Measurements from ENCODE around the gene RAB11A. TPM values are rescaled to one million over a fixed set of nuclear protein-coding genes. Genes with fewer than 3 reads are reported as not detected.

RAB11A gene
- total and polyA plus RNA-seq, 12 donors = 45.7 to 705 (median 348) TPM

Small RNAs within 50 kb of the gene (small RNA-seq; reads per million reads assigned to genes)
- gene RF00026 = 0 reads per million in 2 donors

Other genes with a start within 250 kb of the RAB11A start
- gene SLC24A1, start 247.6 kb upstream of the RAB11A start, total RNA-seq = 10 to 100 TPM in 3 of 9 donors, 1 to 10 TPM in 6; 5.5 to 15.8 (median 9.0) TPM
- 1 to 10 TPM; 3.3 to 8.1 (median 8.1) TPM for gene SLC24A1, start 247.6 kb upstream of the RAB11A start, polyA plus RNA-seq
- gene DENND4A, start 77.2 kb upstream of the RAB11A start, total RNA-seq = 10 to 100 TPM; 27.8 to 51.8 (median 43.8) TPM
- 10 to 100 TPM; 12.9 to 25.9 (median 13.4) TPM for gene DENND4A, start 77.2 kb upstream of the RAB11A start, polyA plus RNA-seq

All from adrenal gland (tissue), 12 donors.